Parathyroid adenoma (tissue), 2 donors: Measurements from ENCODE around the gene AGAP1.

Source experiments
- H2AFZ ChIP-seq: fragments of 300-600 bp; sonication (generic); one replicate; pipeline ENCODE4 v1.7.0; 2017; ENCODE audit warnings: antibody characterized with exemption, mild to moderate bottlenecking
- H3K27ac ChIP-seq: fragments of 300-600 bp; sonication (generic); one replicate; pipeline ENCODE4 v1.7.0; 2017
- H3K27me3 ChIP-seq: fragments of 300-600 bp; sonication (generic); one replicate; pipeline ENCODE4 v1.7.0; 2017; ENCODE audit warnings: low read length; ENCODE audit not compliant: control insufficient read depth, insufficient read depth
- H3K36me3 ChIP-seq: fragments of 300-600 bp; sonication (generic); one replicate; pipeline ENCODE4 v1.7.0; 2017; ENCODE audit warnings: low read length; ENCODE audit not compliant: control insufficient read depth, insufficient read depth
- H3K4me1 ChIP-seq: fragments of 300-600 bp; sonication (generic); one replicate; pipeline ENCODE4 v1.7.0; 2017; ENCODE audit warnings: control low read depth
- H3K4me2 ChIP-seq: fragments of 300-600 bp; sonication (generic); one replicate; pipeline ENCODE4 v1.7.0; 2017; ENCODE audit warnings: low read length
- H3K4me3 ChIP-seq: fragments of 300-600 bp; sonication (generic); one replicate; pipeline ENCODE4 v1.7.0; 2017; ENCODE audit warnings: low read depth, low read length
- H3K79me2 ChIP-seq: fragments of 300-600 bp; sonication (generic); one replicate; pipeline ENCODE4 v1.7.0; 2017; ENCODE audit warnings: control low read depth
- H3K9ac ChIP-seq: fragments of 300-600 bp; sonication (generic); one replicate; pipeline ENCODE4 v1.7.0; 2017; ENCODE audit warnings: mild to moderate bottlenecking
- H3K9me3 ChIP-seq: fragments of 300-600 bp; sonication (generic); one replicate; pipeline ENCODE4 v1.7.0; 2017; ENCODE audit warnings: low read length; ENCODE audit not compliant: control insufficient read depth
- TF ChIP-seq, protein P1 (sequence below): fragments of 300-600 bp; sonication (generic); IDR thresholded peaks from one replicate; pipeline ENCODE4 v1.7.0; 2017; ENCODE audit warnings: antibody characterized with exemption, mild to moderate bottlenecking
- donor health status: primary hyperparathyroidism.

The AGAP1 gene

DNA sequence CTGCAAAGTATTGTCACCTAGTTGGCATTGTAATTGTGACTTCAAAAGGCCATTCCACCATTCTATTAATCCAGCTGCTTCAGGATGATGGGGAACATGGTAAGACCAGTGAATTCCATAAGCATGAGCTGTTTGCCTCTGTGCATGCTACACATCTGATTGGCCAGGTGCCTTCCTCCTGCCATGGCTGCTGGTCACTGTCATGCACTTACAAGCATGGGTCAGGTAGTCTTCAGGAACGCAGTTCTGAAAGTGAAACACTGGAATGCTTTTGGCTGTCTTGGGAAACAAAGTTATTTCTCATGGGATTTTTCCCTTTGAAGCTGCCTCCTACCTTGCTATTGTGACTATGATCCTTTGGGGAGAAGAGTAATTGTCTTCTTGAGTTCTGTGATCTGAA is 406.8 kb downstream of the AGAP1 start:
- Histone ChIP-seq H3K9me3 (no peaks in the 10 kb centered on the region), H2AFZ (no peak overlapping the region), H3K79me2 (no peaks in the 10 kb centered on the region), H3K4me1 (no peaks in the 10 kb centered on the region), H3K4me3 (no peak overlapping the region), H3K27ac (no peak overlapping the region), H3K27me3 (no peaks in the 10 kb centered on the region), H3K36me3 (no peaks in the 10 kb centered on the region), H3K9ac (no peak overlapping the region), H3K4me2 (no peak overlapping the region)
- TF ChIP-seq, protein P1, sequence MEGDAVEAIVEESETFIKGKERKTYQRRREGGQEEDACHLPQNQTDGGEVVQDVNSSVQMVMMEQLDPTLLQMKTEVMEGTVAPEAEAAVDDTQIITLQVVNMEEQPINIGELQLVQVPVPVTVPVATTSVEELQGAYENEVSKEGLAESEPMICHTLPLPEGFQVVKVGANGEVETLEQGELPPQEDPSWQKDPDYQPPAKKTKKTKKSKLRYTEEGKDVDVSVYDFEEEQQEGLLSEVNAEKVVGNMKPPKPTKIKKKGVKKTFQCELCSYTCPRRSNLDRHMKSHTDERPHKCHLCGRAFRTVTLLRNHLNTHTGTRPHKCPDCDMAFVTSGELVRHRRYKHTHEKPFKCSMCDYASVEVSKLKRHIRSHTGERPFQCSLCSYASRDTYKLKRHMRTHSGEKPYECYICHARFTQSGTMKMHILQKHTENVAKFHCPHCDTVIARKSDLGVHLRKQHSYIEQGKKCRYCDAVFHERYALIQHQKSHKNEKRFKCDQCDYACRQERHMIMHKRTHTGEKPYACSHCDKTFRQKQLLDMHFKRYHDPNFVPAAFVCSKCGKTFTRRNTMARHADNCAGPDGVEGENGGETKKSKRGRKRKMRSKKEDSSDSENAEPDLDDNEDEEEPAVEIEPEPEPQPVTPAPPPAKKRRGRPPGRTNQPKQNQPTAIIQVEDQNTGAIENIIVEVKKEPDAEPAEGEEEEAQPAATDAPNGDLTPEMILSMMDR, result no peak

DNA sequence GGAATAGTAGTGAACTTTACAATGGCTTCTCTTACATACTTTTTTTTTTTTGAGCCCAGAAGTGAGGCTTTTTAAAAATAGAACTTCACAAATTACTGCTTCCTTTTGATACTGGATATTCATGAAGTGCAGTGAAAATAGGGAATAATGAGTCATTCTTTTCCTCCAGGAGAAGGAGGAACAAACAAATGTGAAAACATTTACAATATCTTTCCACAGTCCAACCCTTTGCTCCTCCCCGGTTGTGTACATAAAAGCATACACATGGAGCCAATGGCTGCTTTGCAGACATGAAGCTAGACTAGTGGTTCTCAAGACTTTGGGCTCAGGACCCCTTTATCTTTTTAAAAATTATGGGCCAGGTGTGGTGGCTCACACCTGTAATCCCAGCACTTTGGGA is 407.4 kb downstream of the AGAP1 start:
- H3K4me3 ChIP-seq, result no peak overlapping the region
- H3K4me2 ChIP-seq, result no peak overlapping the region
- H3K9me3 ChIP-seq, result no peaks in the 10 kb centered on the region
- H3K27ac ChIP-seq, result no peak overlapping the region
- H3K4me1 ChIP-seq, result no peaks in the 10 kb centered on the region
- no peaks in the 10 kb centered on the region for H3K79me2 ChIP-seq
- no peaks in the 10 kb centered on the region for H3K27me3 ChIP-seq
- H3K9ac ChIP-seq, result no peak overlapping the region
- TF ChIP-seq, protein P1, result no peak
- H3K36me3 ChIP-seq, result no peaks in the 10 kb centered on the region
- no peak overlapping the region for H2AFZ ChIP-seq

DNA sequence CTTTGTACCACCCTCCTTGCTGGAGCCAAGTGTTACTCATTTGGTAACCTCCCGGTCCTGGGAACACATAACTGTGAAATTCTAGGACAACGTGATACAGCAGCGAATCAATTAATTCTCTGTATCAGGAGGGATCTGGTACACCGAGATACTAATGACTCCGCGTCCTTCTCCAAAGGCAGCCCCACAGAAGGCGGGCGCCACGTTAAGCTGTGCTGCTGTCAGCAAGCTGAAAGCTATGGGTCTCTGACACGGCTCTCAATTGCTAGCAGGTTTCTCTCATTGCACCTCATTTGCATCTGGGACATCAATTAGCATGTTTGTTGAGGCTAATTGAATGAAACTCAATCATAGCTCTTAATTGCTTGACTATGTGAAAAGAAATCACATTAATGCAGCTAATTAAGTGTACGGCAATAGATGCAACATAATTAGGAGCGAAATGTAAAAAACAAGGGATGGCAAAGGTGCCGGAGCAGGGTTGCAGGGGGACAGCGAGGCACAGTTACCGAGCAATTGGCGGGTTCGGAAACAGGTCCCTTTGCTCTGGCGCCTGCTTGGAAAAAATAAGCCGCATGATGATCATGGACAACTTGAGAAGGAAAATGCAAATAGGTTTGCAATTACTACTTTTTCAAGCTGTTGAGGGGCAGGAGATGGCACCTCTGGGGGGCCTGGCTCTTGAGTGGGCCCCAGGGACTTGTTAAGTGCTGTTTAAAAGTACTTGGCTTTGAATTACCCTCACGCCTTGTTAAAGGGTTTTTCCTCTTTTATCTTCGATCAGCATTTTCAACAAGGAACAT is 410.1 kb downstream of the AGAP1 start:
- H3K9me3 ChIP-seq, result no peaks in the 10 kb centered on the region
- H3K27ac ChIP-seq, result no peak overlapping the region
- H3K9ac ChIP-seq, result no peak overlapping the region
- H2AFZ ChIP-seq, result no peak overlapping the region
- H3K27me3 ChIP-seq, result no peaks in the 10 kb centered on the region
- H3K79me2 ChIP-seq, result no peaks in the 10 kb centered on the region
- peaks cover 4% of the 10 kb centered on the region for H3K4me1 ChIP-seq
- no peak overlapping the region for H3K4me3 ChIP-seq
- no peaks in the 10 kb centered on the region for H3K36me3 ChIP-seq
- no peak overlapping the region for H3K4me2 ChIP-seq
- TF ChIP-seq, protein P1, result no peak

DNA sequence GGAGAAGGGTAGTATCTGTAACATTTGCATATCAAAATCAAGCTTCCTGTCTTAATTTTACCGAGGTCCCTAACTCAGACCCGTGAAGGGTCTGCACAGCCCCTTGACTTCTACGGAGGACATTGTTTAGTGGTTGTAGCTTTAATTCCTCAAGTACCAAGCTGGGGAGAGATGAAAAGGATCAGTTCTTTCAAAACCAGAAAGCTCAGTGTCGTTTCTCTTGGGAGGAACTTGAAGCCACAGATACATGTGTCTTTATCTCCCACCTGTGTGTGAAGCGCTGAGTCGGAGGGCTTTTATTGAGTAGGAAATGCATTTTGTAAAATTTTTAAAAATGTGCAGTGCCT is 410.7 kb downstream of the AGAP1 start:
- Histone ChIP-seq H2AFZ (no peak overlapping the region), H3K36me3 (no peaks in the 10 kb centered on the region), H3K79me2 (no peaks in the 10 kb centered on the region), H3K4me3 (no peak overlapping the region), H3K9ac (no peak overlapping the region), H3K4me1 (peaks cover 4% of the 10 kb centered on the region), H3K27ac (no peak overlapping the region), H3K27me3 (no peaks in the 10 kb centered on the region), H3K4me2 (no peak overlapping the region), H3K9me3 (no peaks in the 10 kb centered on the region)
- TF ChIP-seq, protein P1, result no peak

DNA sequence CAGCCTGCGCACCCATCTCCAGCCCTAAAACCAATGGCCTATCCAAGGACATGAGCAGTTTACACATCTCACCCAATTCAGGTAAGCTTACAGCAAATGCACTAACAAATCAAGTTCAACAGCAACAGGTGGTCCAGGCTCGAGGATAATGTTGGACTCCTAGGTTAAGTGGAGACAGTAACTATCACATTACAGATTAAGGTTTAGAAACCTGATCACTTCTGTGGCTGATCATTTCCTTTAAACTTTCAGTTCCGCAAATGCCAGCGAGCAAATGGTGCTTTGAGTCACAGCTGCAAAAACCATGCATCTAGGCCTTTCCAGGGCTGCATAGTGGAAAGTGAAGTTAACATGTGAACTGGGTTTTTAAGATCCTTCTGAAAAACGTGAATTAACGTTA is 415.0 kb downstream of the AGAP1 start:
- Histone ChIP-seq H3K36me3 (no peaks in the 10 kb centered on the region), H2AFZ (no peak overlapping the region), H3K79me2 (no peaks in the 10 kb centered on the region), H3K9me3 (no peaks in the 10 kb centered on the region), H3K4me3 (no peak overlapping the region), H3K27me3 (no peaks in the 10 kb centered on the region), H3K9ac (no peak overlapping the region), H3K4me2 (no peak overlapping the region), H3K27ac (no peak overlapping the region), H3K4me1 (peaks cover 4% of the 10 kb centered on the region)
- TF ChIP-seq, protein P1, result no peak
